Measurements from ENCODE around the gene FANCI.

FANCI gene

GRCh38 chr15:89308236-89308635 is 64.5 kb downstream of the FANCI start:
- no peak for DNase-seq

- DNase-seq: no peak
These were observed 66.2 kb downstream of the FANCI start for GRCh38 chr15:89309993-89310392.

- DNase-seq: no peak
These were observed 71.7 kb downstream of the FANCI start for GRCh38 chr15:89315375-89315929.

- DNase-seq: no peak
These were observed 72.7 kb downstream of the FANCI start for GRCh38 chr15:89316504-89316903.

- DNase-seq: no peak
These were observed 73.5 kb downstream of the FANCI start for GRCh38 chr15:89317186-89317720.

GRCh38 chr15:89319678-89320077 is 75.9 kb downstream of the FANCI start:
- no peak for DNase-seq

GRCh38 chr15:89320200-89320599 is 76.4 kb downstream of the FANCI start:
- no peak for DNase-seq

- DNase-seq: no peak
These were observed 78.0 kb downstream of the FANCI start for GRCh38 chr15:89321521-89322410.

GRCh38 chr15:89322822-89323221 is 79.0 kb downstream of the FANCI start:
- DNase-seq: no peak

- DNase-seq: no peak
These were observed 80.0 kb downstream of the FANCI start for GRCh38 chr15:89323825-89324224.

- no peak for DNase-seq
These were observed 81.4 kb downstream of the FANCI start for GRCh38 chr15:89325039-89325803.

GRCh38 chr15:89326316-89326715 is 82.5 kb downstream of the FANCI start:
- no peak for DNase-seq

- DNase-seq: no peak
These were observed 83.3 kb downstream of the FANCI start for GRCh38 chr15:89327113-89327512.

GRCh38 chr15:89328398-89329254 is 84.8 kb downstream of the FANCI start:
- no peak for DNase-seq

GRCh38 chr15:89329329-89330084 is 85.7 kb downstream of the FANCI start:
- DNase-seq: no peak

GRCh38 chr15:89330119-89330518 is 86.3 kb downstream of the FANCI start:
- DNase-seq: no peak

GRCh38 chr15:89330881-89331595 is 87.3 kb downstream of the FANCI start:
- no peak for DNase-seq

GRCh38 chr15:89332446-89332845 is 88.7 kb downstream of the FANCI start:
- no peak for DNase-seq

- DNase-seq: no peak
These were observed 89.5 kb downstream of the FANCI start for GRCh38 chr15:89333011-89333860.

GRCh38 chr15:89333959-89334509 is 90.3 kb downstream of the FANCI start:
- no peak for DNase-seq

Measured in NCI-H446 (cell line).